ENCODE measurements around the gene KRTAP9-3. TPM values are rescaled to one million over a fixed set of nuclear protein-coding genes. Genes with fewer than 3 reads are reported as not detected.

Gene KRTAP9-3
- total RNA-seq, 1 experiment from 2014 or later = not detected

GRCh38 chr17:41190328-41190727 is 41.9 kb upstream of the KRTAP9-3 start:
- Histone ChIP-seq H3K9ac (ENCODE audit: low read length) (no peak overlapping the region), H2AFZ (ENCODE audit: low read depth, low read length, poor library complexity, severe bottlenecking) (no peak overlapping the region), H3K27me3 (ENCODE audit: insufficient read depth, low read length) (no peaks in the 10 kb centered on the region), H3K36me3 (ENCODE audit: control insufficient read depth in 1 of 2, insufficient read depth in 2 of 2, low read length in 2 of 2) (no peaks in the 10 kb centered on the region), H3K9me2 (ENCODE audit: insufficient read depth) (no peaks in the 10 kb centered on the region), H3K4me1 (ENCODE audit: control insufficient read depth in 1 of 2, insufficient read depth in 2 of 2, low read length in 2 of 2) (peaks cover 0 to 6% of the 10 kb centered on the region in 2 experiments; a peak in 1 of 4 replicates), H3K4me2 (ENCODE audit: low read length) (no peak overlapping the region), H4K20me1 (ENCODE audit: insufficient read depth) (no peaks in the 10 kb centered on the region), H3K4me3 (replicated peaks in 1 of 2; ENCODE audit: low read depth in 1 of 2, low read length in 2 of 2) (no peak overlapping the region), H3K27ac (ENCODE audit: low read depth, low read length) (no peak overlapping the region), H3K9me3 (ENCODE audit: control insufficient read depth in 1 of 2, insufficient read depth in 1 of 2, low read depth in 1 of 2, low read length in 2 of 2) (no peaks in the 10 kb centered on the region), H3K79me2 (ENCODE audit: insufficient read depth, low read length) (no peaks in the 10 kb centered on the region)
- CTCF ChIA-PET = no interaction called here
- DNase-seq (ENCODE audit: low read depth, low spot score) = no peak
- POLR2A ChIA-PET = no interaction called here
- BruUV-seq (replicated peaks) = no TSS peak
- no peak for TF ChIP-seq EGR1 (IDR thresholded peaks at IDR 0.05; ENCODE audit: low read depth)
- no peak for TF ChIP-seq FOSL1 (IDR thresholded peaks at IDR 0.05; ENCODE audit: low read depth)
- no peak for TF ChIP-seq ELF1 (IDR thresholded peaks at IDR 0.05; ENCODE audit: borderline replicate concordance, low read depth)
- no peak for TF ChIP-seq POLR2A (IDR thresholded peaks at IDR 0.05; ENCODE audit: borderline replicate concordance, extremely low read depth, insufficient read depth, insufficient read length)
- TF ChIP-seq POLR2AphosphoS5 (IDR thresholded peaks at IDR 0.05; ENCODE audit: low read depth, low read length) = no peak
- TF ChIP-seq TCF7L2 (IDR thresholded peaks at IDR 0.05; ENCODE audit: borderline replicate concordance, extremely low read depth, insufficient read depth, insufficient read length) = no peak
- TF ChIP-seq ZFX (IDR thresholded peaks at IDR 0.05) = no peak
- no peak for TF ChIP-seq YY1 (IDR thresholded peaks at IDR 0.05; ENCODE audit: extremely low read depth, insufficient replicate concordance, low read depth, low read length)
- no peak for TF ChIP-seq CEBPB (IDR thresholded peaks at IDR 0.05; ENCODE audit: low read depth)
- TF ChIP-seq ZNF274 (IDR thresholded peaks at IDR 0.05; ENCODE audit: low read depth, low read length) = no peak
- no peak for TF ChIP-seq MAX (IDR thresholded peaks at IDR 0.05)
- TF ChIP-seq SRF (IDR thresholded peaks at IDR 0.05; ENCODE audit: low read depth) = no peak
- intact Hi-C loops (cut with micrococcal nuclease) = no loop called here
- no peak for ATAC-seq
- RAD21 ChIA-PET (ENCODE audit: low non-redundant PET in 1 of 2, low total read pairs in 2 of 2, uncharacterized antibody in 2 of 2, unreplicated experiment in 2 of 2) = no interaction called here

- ChIA-PET CTCF (no interaction called here), POLR2A (no interaction called here), RAD21 (ENCODE audit: low non-redundant PET in 1 of 2, low total read pairs in 2 of 2, uncharacterized antibody in 2 of 2, unreplicated experiment in 2 of 2) (no interaction called here)
- DNase-seq (ENCODE audit: low read depth, low spot score) = no peak
- no TSS peak for BruUV-seq (replicated peaks)
- Histone ChIP-seq H3K36me3 (ENCODE audit: control insufficient read depth in 1 of 2, insufficient read depth in 2 of 2, low read length in 2 of 2) (no peaks in the 10 kb centered on the region), H3K27ac (ENCODE audit: low read depth, low read length) (no peak overlapping the region), H3K9me2 (ENCODE audit: insufficient read depth) (no peaks in the 10 kb centered on the region), H3K9ac (ENCODE audit: low read length) (no peak overlapping the region), H4K20me1 (ENCODE audit: insufficient read depth) (no peaks in the 10 kb centered on the region), H3K79me2 (ENCODE audit: insufficient read depth, low read length) (no peaks in the 10 kb centered on the region), H2AFZ (ENCODE audit: low read depth, low read length, poor library complexity, severe bottlenecking) (no peak overlapping the region), H3K4me2 (ENCODE audit: low read length) (no peak overlapping the region), H3K9me3 (ENCODE audit: control insufficient read depth in 1 of 2, insufficient read depth in 1 of 2, low read depth in 1 of 2, low read length in 2 of 2) (no peaks in the 10 kb centered on the region), H3K4me1 (ENCODE audit: control insufficient read depth in 1 of 2, insufficient read depth in 2 of 2, low read length in 2 of 2) (no peaks in the 10 kb centered on the region), H3K27me3 (ENCODE audit: insufficient read depth, low read length) (no peaks in the 10 kb centered on the region), H3K4me3 (replicated peaks in 1 of 2; ENCODE audit: low read depth in 1 of 2, low read length in 2 of 2) (no peak overlapping the region)
- no peak for ATAC-seq
- intact Hi-C loops (cut with micrococcal nuclease) = no loop called here
- TF ChIP-seq EGR1 (IDR thresholded peaks at IDR 0.05; ENCODE audit: low read depth) (no peak), JUND (IDR thresholded peaks at IDR 0.05) (no peak), YY1 (IDR thresholded peaks at IDR 0.05; ENCODE audit: extremely low read depth, insufficient replicate concordance, low read depth, low read length) (no peak), MAX (IDR thresholded peaks at IDR 0.05) (no peak), ATF3 (IDR thresholded peaks at IDR 0.05) (no peak)
Measured at GRCh38 chr17:41196068-41196467, 36.2 kb upstream of the KRTAP9-3 start.
